Forelimb muscle (tissue), 1 donor: ENCODE measurements around the gene ESF1. TPM values are rescaled to one million over a fixed set of nuclear protein-coding genes. Genes with fewer than 3 reads are reported as not detected.
A peak's percentile ranks its signal among the peaks of the same experiment; 100 is the strongest.

Experiments used
- DNase-seq: peaks from one replicate; pipeline ENCODE4 v3.0.0-alpha.2; 2013; ENCODE audit warnings: low read depth
- polyA plus RNA-seq: library from polyadenylated mRNA; unstranded; fragments of 120-200 nt; gene quantifications from one replicate; pipeline ENCODE4 v1.2.1, GENCODE V29; 2013; ENCODE audit not compliant: insufficient read length

ESF1 gene, protein sequence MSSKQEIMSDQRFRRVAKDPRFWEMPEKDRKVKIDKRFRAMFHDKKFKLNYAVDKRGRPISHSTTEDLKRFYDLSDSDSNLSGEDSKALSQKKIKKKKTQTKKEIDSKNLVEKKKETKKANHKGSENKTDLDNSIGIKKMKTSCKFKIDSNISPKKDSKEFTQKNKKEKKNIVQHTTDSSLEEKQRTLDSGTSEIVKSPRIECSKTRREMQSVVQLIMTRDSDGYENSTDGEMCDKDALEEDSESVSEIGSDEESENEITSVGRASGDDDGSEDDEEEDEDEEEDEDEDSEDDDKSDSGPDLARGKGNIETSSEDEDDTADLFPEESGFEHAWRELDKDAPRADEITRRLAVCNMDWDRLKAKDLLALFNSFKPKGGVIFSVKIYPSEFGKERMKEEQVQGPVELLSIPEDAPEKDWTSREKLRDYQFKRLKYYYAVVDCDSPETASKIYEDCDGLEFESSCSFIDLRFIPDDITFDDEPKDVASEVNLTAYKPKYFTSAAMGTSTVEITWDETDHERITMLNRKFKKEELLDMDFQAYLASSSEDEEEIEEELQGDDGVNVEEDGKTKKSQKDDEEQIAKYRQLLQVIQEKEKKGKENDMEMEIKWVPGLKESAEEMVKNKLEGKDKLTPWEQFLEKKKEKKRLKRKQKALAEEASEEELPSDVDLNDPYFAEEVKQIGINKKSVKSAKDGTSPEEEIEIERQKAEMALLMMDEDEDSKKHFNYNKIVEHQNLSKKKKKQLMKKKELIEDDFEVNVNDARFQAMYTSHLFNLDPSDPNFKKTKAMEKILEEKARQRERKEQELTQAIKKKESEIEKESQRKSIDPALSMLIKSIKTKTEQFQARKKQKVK
- polyA plus RNA-seq = 14.5 TPM

DNA sequence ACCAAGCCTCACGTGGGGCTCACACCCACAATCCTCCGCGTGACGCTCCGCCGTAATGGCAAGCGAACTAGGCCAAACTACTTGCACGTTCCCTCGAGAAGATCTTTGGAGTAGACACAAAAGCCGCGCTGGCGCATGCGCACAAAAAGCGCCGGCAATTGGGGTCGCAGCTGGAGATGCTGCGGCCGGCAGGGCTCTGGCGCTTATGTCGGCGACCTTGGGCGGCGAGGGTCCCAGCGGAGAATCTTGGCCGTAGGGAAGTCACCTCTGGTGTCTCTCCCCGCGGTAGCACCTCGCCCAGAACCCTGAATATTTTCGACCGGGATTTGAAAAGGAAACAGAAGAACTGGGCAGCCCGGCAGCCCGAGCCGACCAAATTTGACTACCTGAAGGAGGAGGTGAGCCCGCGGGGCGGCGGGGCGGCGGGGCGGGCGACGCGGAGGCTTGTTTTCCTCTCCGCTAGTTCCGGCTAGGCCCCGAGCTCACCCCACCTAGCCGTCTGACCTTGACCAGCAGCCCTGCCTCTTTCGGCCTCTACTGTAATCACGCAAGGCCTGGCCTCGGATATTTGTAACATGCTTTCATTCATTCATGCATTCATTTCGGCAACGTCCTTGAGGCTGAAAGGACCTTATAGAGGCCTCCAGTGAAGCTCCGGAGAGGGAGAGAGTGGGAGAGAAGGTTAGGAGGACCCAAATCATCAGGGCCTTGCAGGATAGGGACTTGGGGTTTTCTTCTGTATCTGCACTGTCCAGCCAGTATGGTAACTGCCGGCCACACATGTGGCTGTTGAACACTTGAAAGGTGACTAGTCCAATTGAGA is at the start of gene ESF1, which contains the start of gene NDUFAF5:
Gene ESF1 (minus strand): TSS at position 27 of the 823 bp plus-strand sequence. CDS start 1,779 bp downstream, outside the sequence.
Gene NDUFAF5 (plus strand): TSS at position 136 of the 823 bp plus-strand sequence. CDS start 41 bp downstream, at position 177.
- peak; percentile 92 for DNase-seq

DNA sequence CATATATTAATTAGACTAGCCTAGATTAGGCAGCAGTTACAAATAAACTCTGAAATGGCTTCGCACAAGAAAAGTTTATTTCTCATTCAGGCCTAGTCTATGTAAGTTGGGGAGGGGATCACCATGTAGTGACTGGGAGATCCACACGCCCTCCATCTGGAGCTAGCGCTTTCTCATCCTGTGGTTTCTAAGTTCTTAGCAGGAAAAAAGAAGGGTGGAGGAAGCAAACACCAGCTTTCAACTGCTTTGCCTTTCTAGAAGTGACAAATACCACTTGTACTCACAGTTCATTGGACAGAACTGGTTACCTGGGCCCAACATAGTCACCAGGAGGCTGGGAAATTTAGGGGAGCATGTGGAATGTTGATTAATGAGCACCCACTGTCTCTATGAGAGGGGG is 46.8 kb upstream of the ESF1 start:
- no peak for DNase-seq

DNA sequence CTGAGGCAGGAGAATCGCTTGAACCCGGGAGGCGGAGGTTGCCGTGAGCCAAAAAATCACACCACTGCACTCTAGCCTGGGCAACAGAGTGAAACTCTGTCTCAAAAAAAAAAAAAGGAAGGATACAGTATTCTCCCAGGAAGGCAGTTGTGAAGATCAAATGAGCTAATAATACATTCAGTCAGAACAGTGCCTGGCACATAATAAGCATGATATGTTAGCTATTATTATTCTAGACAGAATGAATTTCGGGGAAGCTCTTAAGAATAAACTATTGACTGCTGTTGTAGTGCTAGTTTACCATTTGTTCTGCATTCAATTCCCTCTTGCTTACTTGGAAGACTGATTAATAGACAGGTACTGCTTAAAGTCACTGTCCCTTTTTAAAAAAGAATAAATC is 40.7 kb upstream of the ESF1 start:
- no peak for DNase-seq

DNA sequence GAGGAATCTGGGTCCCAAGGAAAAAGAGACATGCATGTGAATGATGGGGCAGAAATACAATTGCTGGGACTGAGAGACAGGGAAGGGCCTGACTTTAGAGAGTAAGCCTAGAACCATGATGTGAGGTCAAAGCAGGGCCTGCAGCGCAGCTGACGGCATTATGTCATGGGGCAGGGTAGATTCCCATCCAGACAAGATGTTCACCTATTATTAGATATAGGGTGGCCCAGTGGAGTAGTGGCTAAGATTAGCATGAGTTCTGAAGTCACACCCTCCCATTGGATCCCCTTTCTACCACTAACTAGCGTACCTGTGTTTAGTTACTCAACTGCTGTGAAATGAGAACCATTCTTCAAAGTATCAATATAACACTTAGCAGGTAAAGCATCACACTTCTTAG is 39.7 kb upstream of the ESF1 start:
- no peak for DNase-seq

DNA sequence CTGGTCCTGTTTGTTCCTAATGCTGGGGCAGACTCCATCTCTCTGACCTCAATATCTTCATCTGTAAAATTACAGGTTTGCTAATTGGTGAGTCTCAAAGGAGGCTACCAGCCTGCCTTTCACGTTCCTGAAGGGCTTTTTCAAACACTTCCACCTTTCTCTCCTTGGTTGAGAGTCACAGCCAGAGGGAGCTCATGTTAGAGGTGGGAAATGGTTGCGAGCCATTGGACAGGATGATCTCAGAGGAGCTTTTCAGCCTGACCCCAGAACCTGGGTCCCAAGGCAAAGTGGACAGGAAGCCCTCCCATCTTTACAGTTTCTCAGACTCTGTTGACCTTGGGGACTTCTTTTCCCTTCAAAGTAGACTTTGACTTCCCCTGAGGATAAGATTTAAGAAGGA is 37.7 kb upstream of the ESF1 start:
- DNase-seq = no peak

DNA sequence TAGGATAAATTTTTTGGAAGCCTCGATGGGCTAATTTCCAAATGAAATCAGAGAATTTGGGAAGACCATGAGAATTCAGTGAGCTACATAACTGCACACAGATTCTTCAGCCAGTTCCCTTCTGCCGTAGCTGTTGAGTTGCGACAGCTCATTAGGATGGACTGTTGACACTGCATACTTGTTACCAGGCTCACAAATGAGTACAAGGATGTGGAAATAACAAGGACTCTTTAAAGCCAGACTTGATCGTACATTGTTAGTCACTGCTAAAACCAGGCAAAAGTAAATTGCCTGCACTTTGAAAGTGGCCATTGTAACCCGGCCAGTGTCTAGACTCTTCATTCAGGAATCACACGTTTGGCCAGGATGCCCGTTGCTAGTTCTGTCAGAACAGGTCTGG is 37.2 kb upstream of the ESF1 start:
- no peak for DNase-seq

DNA sequence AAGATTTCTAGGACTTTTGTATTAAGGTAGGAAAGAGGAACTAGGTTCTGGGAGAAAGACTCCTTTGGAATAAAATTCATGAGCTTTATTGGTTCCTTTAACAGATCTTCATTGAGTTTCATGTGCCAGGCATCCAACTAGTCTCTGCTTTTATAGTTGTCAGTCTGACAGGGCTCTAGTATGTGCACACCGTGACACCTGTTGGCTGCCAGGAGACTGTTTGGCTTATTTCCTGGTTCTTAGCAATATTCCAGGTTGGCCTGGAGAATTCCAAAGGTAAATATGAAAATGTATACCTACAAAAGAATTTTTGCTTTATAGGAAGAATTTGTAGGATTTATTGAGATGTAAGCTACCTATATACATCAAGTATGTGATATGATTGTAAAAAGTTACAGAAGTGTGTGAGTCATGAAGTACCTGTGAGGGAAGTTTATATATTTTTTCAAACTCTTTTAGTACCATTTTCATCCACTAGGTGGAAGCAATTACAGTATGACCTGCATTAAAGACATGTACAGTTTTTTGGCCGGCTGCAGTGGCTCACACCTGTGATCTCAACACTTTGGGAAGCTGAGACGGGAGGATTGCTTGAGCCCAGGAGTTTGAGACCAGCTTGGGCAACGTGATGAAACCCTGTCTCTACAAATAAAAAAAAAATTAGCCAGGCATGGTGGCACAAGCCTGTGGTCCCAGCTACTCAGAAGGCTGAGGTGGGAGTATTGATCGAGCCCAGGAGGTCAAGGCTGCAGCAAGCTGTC is 35.3 kb upstream of the ESF1 start:
- peak; percentile 6 for DNase-seq

DNA sequence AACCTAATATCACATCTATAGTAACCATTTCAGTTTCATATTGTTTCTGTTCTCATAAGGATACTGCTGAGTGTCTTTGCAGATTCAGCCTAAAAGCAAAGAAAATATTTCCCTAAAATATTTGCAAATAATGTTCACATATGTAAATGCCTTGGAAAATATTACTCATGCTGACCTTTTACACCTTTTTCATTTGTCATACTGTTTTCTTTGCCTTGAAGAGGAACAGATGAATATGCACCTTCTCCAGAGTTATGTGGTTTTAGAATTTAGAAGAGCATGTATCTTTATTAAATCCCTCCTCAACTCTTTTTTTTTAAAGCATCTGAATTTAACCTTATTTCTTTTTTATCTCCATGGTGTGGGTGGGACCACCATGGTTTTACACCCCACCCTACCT is 32.6 kb upstream of the ESF1 start:
- no peak for DNase-seq

DNA sequence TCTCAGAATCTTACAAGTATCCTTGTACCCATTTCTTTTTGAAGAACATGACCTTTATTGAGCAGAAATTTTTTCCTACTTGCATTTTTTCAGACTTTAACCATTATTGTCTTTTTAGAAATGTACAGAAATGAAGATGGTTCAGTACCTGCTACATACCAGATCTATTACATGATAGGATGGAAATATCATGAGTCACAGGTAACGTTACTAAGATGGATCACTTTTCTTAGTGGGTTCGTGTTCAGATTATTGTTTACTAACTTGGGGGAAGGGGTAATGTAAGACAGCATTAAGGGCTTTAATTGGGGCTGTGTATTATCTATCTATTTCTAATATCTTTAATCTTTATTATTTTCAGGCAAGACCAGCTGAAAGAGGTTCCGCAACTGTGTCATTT is 32.0 kb upstream of the ESF1 start:
- DNase-seq = no peak

DNA sequence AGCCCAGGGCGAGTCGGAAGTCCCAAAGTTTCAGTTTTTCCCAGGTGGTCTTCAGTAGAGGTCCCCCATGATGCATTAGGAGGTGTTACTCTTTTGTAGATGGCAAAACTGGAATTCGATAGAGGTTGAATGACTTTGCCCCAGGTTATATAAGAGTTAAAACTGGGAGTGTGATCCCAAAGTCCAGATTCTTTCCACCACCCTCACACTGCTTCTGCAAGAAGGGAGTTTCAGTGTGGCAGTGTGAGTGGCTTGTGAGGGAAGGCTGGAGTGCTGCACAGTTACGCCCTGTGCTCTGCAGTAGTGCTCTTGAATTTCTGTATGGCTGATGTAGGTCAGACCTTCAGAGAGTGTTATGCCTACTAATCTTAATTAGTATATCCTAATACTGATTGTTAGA is 30.0 kb upstream of the ESF1 start:
- no peak for DNase-seq

DNA sequence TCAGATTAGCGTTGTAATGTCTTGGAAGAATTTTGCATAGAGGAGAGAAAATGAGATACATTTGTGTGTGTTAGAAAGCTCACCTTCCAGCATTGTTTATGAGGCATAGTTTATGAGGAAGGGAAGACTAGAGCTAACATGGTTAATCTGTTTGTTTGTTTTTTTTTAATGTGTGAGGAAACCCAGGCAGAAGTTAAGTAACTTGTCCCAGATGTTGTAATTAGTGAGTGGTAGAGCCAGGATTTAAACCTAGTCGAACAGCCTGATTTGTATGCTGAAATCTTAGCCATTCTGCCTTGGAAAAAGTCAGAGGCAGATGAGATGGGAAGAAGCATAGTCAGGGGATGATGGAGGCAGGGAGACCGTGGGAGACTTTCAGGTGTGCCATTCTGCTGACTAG is 29.2 kb upstream of the ESF1 start:
- DNase-seq = no peak

DNA sequence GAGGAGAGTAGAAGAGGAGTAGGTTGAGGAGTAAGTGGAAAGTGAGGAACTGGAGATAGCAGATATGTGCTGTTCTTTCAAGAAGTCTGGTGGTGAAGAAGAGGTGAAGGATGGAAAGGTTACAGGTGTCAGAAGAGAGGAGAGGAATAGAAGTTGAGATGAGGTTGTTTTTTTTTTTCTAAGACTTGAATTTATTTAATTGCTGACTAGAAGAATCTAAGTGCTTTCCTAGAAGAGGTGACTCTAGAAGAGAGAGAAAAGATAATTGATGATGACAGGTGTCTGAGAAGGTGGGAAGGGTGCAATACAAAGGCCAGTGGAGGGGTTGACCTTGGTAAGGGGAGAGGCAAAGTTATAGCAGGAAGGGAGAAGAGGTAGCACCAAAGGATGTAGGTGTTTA is 25.7 kb upstream of the ESF1 start:
- no peak for DNase-seq

DNA sequence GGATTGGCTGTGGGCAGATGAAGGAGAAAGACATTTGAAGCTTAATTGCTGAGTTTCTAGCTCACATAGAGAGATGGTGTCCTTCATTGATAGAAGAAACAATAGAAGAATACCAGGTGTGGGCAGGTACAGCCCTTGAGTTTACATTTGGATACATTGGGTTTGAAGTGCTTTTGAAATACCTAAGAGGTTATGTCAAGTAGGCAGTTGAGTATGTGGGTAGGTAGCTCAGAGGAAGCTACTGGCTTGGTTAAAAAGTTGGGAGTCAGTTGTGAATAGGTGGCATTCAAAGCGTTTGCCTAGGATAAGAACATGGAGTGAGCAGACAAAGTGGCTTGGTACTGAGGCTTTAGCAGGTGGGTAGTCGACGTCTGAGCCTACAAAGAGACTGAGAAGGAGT is 25.1 kb upstream of the ESF1 start:
- no peak for DNase-seq

DNA sequence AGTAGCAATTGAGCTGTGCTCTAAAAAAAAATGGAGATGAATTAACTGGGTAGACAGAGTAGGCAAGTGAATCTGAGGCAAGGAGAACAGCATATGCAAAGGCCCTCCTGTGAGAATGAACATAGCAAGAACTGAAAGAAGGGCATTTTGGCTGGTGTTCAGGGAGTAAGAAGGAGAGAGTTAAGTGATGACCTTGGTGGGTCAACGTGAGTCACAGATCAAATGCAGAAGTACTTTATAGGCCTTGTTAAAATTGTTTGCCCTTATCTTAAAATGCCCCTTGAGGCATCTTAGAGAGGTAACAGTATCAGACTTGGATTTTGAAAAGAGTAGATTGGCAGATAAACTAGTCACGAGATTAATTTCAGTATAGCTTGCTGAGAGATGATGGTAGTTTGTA is 24.7 kb upstream of the ESF1 start:
- DNase-seq = no peak

DNA sequence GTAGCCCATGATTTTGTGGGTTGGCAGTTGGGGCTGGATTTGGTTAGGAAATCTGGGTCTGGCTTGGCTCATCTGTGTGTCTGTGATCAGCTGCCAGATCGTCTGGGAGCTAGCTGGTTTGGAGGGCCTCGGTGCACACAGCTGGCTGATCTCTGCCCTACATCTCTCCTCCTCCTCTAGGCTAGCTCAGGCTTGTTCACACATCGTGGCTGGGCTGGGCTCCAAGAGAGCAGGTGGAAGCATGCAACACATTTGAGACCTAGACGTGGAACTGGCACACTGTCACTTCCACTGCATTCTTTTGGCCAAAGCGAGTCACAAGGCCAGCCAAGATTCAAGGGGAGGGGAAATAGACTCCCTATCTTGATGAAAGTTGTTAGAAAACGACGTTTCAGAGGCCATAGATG is 16.0 kb upstream of the ESF1 start:
- peak; percentile 43 for DNase-seq

DNA sequence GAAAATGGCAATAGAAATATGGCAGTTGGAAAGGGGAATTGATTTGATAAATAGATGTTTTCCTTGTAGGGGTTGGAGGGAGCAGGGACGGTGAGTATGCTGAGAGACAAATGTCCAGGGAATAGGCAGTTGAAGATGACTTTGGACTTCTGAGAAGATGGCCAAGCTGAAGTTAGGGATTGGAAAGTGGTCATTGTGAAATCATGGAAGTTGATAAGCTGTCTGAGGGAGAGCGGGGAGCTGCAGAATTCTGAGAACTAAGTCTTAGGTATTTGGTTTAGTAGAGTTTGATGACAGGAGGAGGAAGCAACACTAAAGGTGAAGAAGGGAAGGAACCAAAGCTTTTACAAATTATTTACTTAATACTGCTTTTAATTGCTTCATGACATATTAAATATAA is 15.3 kb upstream of the ESF1 start:
- no peak for DNase-seq

DNA sequence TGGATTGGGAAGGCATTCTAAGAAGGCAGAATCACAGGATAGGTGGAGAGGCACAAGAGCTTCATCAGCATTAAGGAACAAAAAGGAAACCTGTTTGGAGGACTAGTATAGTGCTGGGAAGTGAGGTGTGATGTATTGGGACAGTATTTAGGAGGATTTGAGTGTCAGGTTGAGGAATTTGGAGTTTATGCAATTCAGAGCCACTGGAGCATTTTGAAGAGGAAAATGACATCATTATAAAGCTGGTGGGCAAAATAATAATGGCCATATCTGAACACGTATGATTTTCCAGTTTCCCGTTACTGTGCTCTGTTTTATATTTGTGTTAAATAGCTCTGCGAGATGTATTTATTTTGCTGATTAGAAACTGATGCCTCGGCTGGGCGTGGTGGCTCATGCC is 14.3 kb upstream of the ESF1 start:
- no peak for DNase-seq

DNA sequence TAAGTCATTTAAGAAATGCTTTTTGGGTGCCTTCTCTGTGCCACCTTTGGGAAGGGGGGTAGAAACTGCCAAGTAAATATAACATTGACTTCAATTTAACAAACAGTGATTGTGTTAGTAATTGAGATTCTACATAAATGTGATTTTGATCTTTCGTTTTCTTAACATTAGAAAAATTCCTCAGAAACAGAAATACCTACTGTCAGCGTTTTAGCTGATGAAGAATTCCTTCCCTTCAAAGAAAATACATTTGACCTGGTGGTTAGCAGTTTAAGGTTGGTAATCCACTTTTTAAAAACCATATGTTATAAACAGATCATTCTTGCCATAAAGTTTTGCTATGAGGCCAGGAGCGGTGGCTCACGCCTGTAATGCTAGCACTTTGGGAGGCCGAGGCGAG is 9.9 kb upstream of the ESF1 start:
- no peak for DNase-seq

DNA sequence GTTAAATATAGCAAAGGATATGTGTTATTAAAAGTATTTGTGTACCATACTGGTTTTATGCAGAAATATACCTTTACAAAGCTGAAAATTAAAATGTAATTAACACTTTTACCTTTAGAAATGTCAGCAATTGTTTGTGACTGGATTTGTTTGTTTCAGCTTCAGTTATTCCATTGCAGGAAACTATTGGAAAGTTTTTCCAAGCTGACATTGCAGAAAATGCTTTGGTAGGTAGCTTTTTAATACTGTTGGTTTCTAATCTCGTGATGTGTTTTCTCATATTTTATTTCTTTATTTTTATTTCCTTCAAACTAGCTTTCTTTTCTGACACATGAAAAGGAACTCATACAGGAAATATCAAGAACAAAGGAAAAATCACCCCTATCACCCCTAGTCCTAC is 8.3 kb upstream of the ESF1 start:
- no peak for DNase-seq

DNA sequence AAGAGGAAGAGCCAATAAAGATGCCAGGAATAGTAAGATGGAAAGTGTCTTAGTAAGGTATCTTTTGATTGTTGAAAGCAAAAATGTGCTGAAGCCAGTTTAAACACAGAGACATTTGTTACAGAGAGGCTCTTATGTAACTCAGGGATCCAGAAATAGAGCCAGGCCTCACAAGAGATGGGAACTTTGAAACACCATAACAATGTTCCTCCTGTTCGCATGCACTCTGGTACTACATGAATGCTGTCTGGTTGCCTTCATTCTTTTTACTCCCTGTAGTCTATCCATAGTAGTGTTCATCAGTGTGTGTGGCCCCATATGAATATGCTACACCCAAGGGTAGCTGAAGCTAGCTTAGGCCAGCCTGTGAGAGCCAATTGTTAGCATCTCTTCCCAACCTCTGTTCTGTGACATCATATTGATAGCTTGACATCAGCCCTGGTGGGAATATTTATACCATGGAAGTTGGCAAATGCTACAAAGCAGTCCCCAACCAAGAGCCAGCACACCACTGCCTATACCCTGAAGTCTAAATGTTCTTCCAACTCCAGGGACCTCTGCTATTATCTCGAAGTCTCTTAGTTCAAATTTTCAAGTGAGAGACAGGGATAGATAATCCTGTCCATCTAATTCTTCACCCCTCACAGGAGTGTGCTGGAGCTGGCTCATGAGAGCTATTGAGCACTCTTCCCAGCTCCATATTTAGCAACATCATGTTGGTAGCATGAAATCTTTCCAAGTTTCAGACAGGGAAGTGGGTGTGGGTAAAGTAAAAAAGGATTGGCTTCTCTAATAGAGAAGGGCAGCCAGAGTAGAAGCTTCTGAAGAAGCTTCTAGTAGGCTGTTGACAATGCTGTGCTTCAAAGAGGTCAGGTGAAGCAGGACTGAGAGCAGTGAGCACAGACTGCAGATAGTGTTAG is 7.1 kb upstream of the ESF1 start:
- DNase-seq = no peak
